Measurements from ENCODE around the gene DNAJC15.

Gene DNAJC15

GRCh38 chr13:43077046-43077445 lies 53.7 kb downstream of the DNAJC15 start:
- peaks cover 12% of the 10 kb centered on the region for H3K4me1 ChIP-seq (ENCODE audit: control insufficient read depth, low read depth, low read length)
- H3K36me3 ChIP-seq (ENCODE audit: control insufficient read depth, low read depth, low read length): no peaks in the 10 kb centered on the region
- H3K27ac ChIP-seq (ENCODE audit: low read length): no peak overlapping the region

GRCh38 chr13:43077461-43077860 lies 54.1 kb downstream of the DNAJC15 start:
- H3K27me3 ChIP-seq (ENCODE audit: control insufficient read depth, insufficient read depth, low read length): no peaks in the 10 kb centered on the region
- no peaks in the 10 kb centered on the region for H3K9me3 ChIP-seq (ENCODE audit: control insufficient read depth, low read depth, low read length)
- H3K9ac ChIP-seq (ENCODE audit: low read length): no peak overlapping the region
- peaks cover 8% of the 10 kb centered on the region for H3K4me1 ChIP-seq (ENCODE audit: control insufficient read depth, low read depth, low read length)
- H3K36me3 ChIP-seq (ENCODE audit: control insufficient read depth, low read depth, low read length): no peaks in the 10 kb centered on the region
- H3K4me3 ChIP-seq (ENCODE audit: low read length): no peak overlapping the region
- H3K27ac ChIP-seq (ENCODE audit: low read length): no peak overlapping the region

More at GRCh38 chr13:43077046-43077445, 53.7 kb downstream of the DNAJC15 start:
- no peaks in the 10 kb centered on the region for H3K27me3 ChIP-seq (ENCODE audit: control insufficient read depth, insufficient read depth, low read length)
- H3K9ac ChIP-seq (ENCODE audit: low read length): no peak overlapping the region
- H3K9me3 ChIP-seq (ENCODE audit: control insufficient read depth, low read depth, low read length): no peaks in the 10 kb centered on the region
- H3K4me3 ChIP-seq (ENCODE audit: low read length): no peak overlapping the region

GRCh38 chr13:43077906-43078305 lies 54.5 kb downstream of the DNAJC15 start:
- H3K36me3 ChIP-seq (ENCODE audit: control insufficient read depth, low read depth, low read length): no peaks in the 10 kb centered on the region
- H3K27ac ChIP-seq (ENCODE audit: low read length): no peak overlapping the region
- no peaks in the 10 kb centered on the region for H3K27me3 ChIP-seq (ENCODE audit: control insufficient read depth, insufficient read depth, low read length)
- H3K9me3 ChIP-seq (ENCODE audit: control insufficient read depth, low read depth, low read length): no peaks in the 10 kb centered on the region
- no peak overlapping the region for H3K4me3 ChIP-seq (ENCODE audit: low read length)
- H3K9ac ChIP-seq (ENCODE audit: low read length): no peak overlapping the region
- peaks cover 5% of the 10 kb centered on the region for H3K4me1 ChIP-seq (ENCODE audit: control insufficient read depth, low read depth, low read length)

- H3K36me3 ChIP-seq (ENCODE audit: control insufficient read depth, low read depth, low read length): no peaks in the 10 kb centered on the region
- peaks cover 5% of the 10 kb centered on the region for H3K4me1 ChIP-seq (ENCODE audit: control insufficient read depth, low read depth, low read length)
- H3K27me3 ChIP-seq (ENCODE audit: control insufficient read depth, insufficient read depth, low read length): no peaks in the 10 kb centered on the region
- H3K4me3 ChIP-seq (ENCODE audit: low read length): no peak overlapping the region
- H3K9ac ChIP-seq (ENCODE audit: low read length): no peak overlapping the region
- H3K27ac ChIP-seq (ENCODE audit: low read length): no peak overlapping the region
- H3K9me3 ChIP-seq (ENCODE audit: control insufficient read depth, low read depth, low read length): no peaks in the 10 kb centered on the region
Measured at GRCh38 chr13:43078399-43078798, 55.0 kb downstream of the DNAJC15 start.

GRCh38 chr13:43079392-43079931 lies 56.1 kb downstream of the DNAJC15 start:
- Histone ChIP-seq H3K4me1 (ENCODE audit: control insufficient read depth, low read depth, low read length) (peaks cover 5% of the 10 kb centered on the region), H3K9me3 (ENCODE audit: control insufficient read depth, low read depth, low read length) (no peaks in the 10 kb centered on the region), H3K27me3 (ENCODE audit: control insufficient read depth, insufficient read depth, low read length) (no peaks in the 10 kb centered on the region), H3K27ac (ENCODE audit: low read length) (no peak overlapping the region), H3K4me3 (ENCODE audit: low read length) (no peak overlapping the region), H3K36me3 (ENCODE audit: control insufficient read depth, low read depth, low read length) (no peaks in the 10 kb centered on the region), H3K9ac (ENCODE audit: low read length) (no peak overlapping the region)

GRCh38 chr13:43080199-43080598 lies 56.8 kb downstream of the DNAJC15 start:
- Histone ChIP-seq H3K4me1 (ENCODE audit: control insufficient read depth, low read depth, low read length) (peaks cover 5% of the 10 kb centered on the region), H3K27me3 (ENCODE audit: control insufficient read depth, insufficient read depth, low read length) (no peaks in the 10 kb centered on the region)

GRCh38 chr13:43081866-43082265 lies 58.5 kb downstream of the DNAJC15 start:
- no peaks in the 10 kb centered on the region for H3K27me3 ChIP-seq (ENCODE audit: control insufficient read depth, insufficient read depth, low read length)
- no peaks in the 10 kb centered on the region for H3K9me3 ChIP-seq (ENCODE audit: control insufficient read depth, low read depth, low read length)
- H3K4me3 ChIP-seq (ENCODE audit: low read length): no peak overlapping the region
- no peak overlapping the region for H3K27ac ChIP-seq (ENCODE audit: low read length)
- H3K9ac ChIP-seq (ENCODE audit: low read length): no peak overlapping the region
- peaks cover 5% of the 10 kb centered on the region for H3K4me1 ChIP-seq (ENCODE audit: control insufficient read depth, low read depth, low read length)
- no peaks in the 10 kb centered on the region for H3K36me3 ChIP-seq (ENCODE audit: control insufficient read depth, low read depth, low read length)

More at GRCh38 chr13:43080199-43080598, 56.8 kb downstream of the DNAJC15 start:
- Histone ChIP-seq H3K9ac (ENCODE audit: low read length) (no peak overlapping the region), H3K36me3 (ENCODE audit: control insufficient read depth, low read depth, low read length) (no peaks in the 10 kb centered on the region), H3K4me3 (ENCODE audit: low read length) (no peak overlapping the region), H3K27ac (ENCODE audit: low read length) (no peak overlapping the region), H3K9me3 (ENCODE audit: control insufficient read depth, low read depth, low read length) (no peaks in the 10 kb centered on the region)

- Histone ChIP-seq H3K4me1 (ENCODE audit: control insufficient read depth, low read depth, low read length) (no peaks in the 10 kb centered on the region), H3K27me3 (ENCODE audit: control insufficient read depth, insufficient read depth, low read length) (no peaks in the 10 kb centered on the region), H3K27ac (ENCODE audit: low read length) (no peak overlapping the region), H3K4me3 (ENCODE audit: low read length) (no peak overlapping the region), H3K36me3 (ENCODE audit: control insufficient read depth, low read depth, low read length) (no peaks in the 10 kb centered on the region), H3K9me3 (ENCODE audit: control insufficient read depth, low read depth, low read length) (no peaks in the 10 kb centered on the region), H3K9ac (ENCODE audit: low read length) (no peak overlapping the region)
Measured at GRCh38 chr13:43083750-43084149, 60.4 kb downstream of the DNAJC15 start.

GRCh38 chr13:43085545-43085944 lies 62.2 kb downstream of the DNAJC15 start:
- Histone ChIP-seq H3K4me1 (ENCODE audit: control insufficient read depth, low read depth, low read length) (no peaks in the 10 kb centered on the region), H3K9me3 (ENCODE audit: control insufficient read depth, low read depth, low read length) (no peaks in the 10 kb centered on the region), H3K9ac (ENCODE audit: low read length) (no peak overlapping the region), H3K36me3 (ENCODE audit: control insufficient read depth, low read depth, low read length) (no peaks in the 10 kb centered on the region), H3K4me3 (ENCODE audit: low read length) (no peak overlapping the region), H3K27ac (ENCODE audit: low read length) (no peak overlapping the region), H3K27me3 (ENCODE audit: control insufficient read depth, insufficient read depth, low read length) (no peaks in the 10 kb centered on the region)

- Histone ChIP-seq H3K36me3 (ENCODE audit: control insufficient read depth, low read depth, low read length) (no peaks in the 10 kb centered on the region), H3K27me3 (ENCODE audit: control insufficient read depth, insufficient read depth, low read length) (no peaks in the 10 kb centered on the region), H3K27ac (ENCODE audit: low read length) (no peak overlapping the region), H3K4me1 (ENCODE audit: control insufficient read depth, low read depth, low read length) (no peaks in the 10 kb centered on the region), H3K4me3 (ENCODE audit: low read length) (no peak overlapping the region), H3K9ac (ENCODE audit: low read length) (no peak overlapping the region), H3K9me3 (ENCODE audit: control insufficient read depth, low read depth, low read length) (no peaks in the 10 kb centered on the region)
Measured at GRCh38 chr13:43086181-43086580, 62.8 kb downstream of the DNAJC15 start.

GRCh38 chr13:43088093-43088511 lies 64.7 kb downstream of the DNAJC15 start:
- Histone ChIP-seq H3K36me3 (ENCODE audit: control insufficient read depth, low read depth, low read length) (no peaks in the 10 kb centered on the region), H3K27ac (ENCODE audit: low read length) (no peak overlapping the region), H3K4me3 (ENCODE audit: low read length) (no peak overlapping the region), H3K4me1 (ENCODE audit: control insufficient read depth, low read depth, low read length) (no peaks in the 10 kb centered on the region), H3K9ac (ENCODE audit: low read length) (no peak overlapping the region), H3K9me3 (ENCODE audit: control insufficient read depth, low read depth, low read length) (no peaks in the 10 kb centered on the region), H3K27me3 (ENCODE audit: control insufficient read depth, insufficient read depth, low read length) (no peaks in the 10 kb centered on the region)

GRCh38 chr13:43089912-43090498 lies 66.6 kb downstream of the DNAJC15 start:
- no peaks in the 10 kb centered on the region for H3K4me1 ChIP-seq (ENCODE audit: control insufficient read depth, low read depth, low read length)
- no peaks in the 10 kb centered on the region for H3K27me3 ChIP-seq (ENCODE audit: control insufficient read depth, insufficient read depth, low read length)
- H3K9me3 ChIP-seq (ENCODE audit: control insufficient read depth, low read depth, low read length): no peaks in the 10 kb centered on the region
- no peak overlapping the region for H3K4me3 ChIP-seq (ENCODE audit: low read length)
- no peaks in the 10 kb centered on the region for H3K36me3 ChIP-seq (ENCODE audit: control insufficient read depth, low read depth, low read length)
- H3K9ac ChIP-seq (ENCODE audit: low read length): no peak overlapping the region
- H3K27ac ChIP-seq (ENCODE audit: low read length): no peak overlapping the region

All from iPS-18a (cell line).